ENCODE measurements around the gene RCBTB1. TPM values are rescaled to one million over a fixed set of nuclear protein-coding genes. Genes with fewer than 3 reads are reported as not detected.

Gene RCBTB1
- polyA plus RNA-seq, 1 donor from 2014 or later: 65.3 TPM

DNA sequence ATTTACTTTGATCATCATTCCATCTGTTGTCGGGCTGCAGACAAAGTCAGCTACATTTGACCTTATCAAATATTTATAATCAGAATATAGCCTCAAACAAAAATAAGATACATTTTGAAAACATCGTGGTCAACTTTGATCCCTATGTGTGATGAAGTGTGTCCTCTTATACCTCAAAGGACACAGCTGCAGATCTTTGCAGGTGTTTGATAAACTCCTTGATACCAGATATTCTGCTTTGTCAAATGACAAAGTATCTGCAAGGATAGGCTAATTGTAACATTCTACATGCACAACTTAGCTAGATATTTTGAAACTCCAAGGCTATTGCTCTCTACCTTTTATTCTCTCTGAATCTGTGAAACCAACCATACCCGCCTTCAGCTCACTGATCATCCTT, 45.6 kb downstream of the RCBTB1 start:
- TF ChIP-seq EP300 (conservative IDR thresholded peaks at IDR 0.05; ENCODE audit: poor library complexity, severe bottlenecking) (no peak), SMC3 (conservative IDR thresholded peaks at IDR 0.05; ENCODE audit: poor library complexity) (no peak), RAD21 (conservative IDR thresholded peaks at IDR 0.05) (no peak), MXI1 (conservative IDR thresholded peaks at IDR 0.05; ENCODE audit: poor library complexity, severe bottlenecking) (no peak), TAF1 (IDR thresholded peaks at IDR 0.05; ENCODE audit: low read depth) (no peak), POLR2AphosphoS5 (IDR thresholded peaks at IDR 0.05) (no peak), EZH2 (IDR thresholded peaks at IDR 0.05; ENCODE audit: borderline replicate concordance, insufficient read depth, low read length, poor library complexity, severe bottlenecking) (no peak)
- TF ChIP-seq, protein P1, sequence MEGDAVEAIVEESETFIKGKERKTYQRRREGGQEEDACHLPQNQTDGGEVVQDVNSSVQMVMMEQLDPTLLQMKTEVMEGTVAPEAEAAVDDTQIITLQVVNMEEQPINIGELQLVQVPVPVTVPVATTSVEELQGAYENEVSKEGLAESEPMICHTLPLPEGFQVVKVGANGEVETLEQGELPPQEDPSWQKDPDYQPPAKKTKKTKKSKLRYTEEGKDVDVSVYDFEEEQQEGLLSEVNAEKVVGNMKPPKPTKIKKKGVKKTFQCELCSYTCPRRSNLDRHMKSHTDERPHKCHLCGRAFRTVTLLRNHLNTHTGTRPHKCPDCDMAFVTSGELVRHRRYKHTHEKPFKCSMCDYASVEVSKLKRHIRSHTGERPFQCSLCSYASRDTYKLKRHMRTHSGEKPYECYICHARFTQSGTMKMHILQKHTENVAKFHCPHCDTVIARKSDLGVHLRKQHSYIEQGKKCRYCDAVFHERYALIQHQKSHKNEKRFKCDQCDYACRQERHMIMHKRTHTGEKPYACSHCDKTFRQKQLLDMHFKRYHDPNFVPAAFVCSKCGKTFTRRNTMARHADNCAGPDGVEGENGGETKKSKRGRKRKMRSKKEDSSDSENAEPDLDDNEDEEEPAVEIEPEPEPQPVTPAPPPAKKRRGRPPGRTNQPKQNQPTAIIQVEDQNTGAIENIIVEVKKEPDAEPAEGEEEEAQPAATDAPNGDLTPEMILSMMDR (IDR thresholded peaks at IDR 0.05; ENCODE audit: poor library complexity, severe bottlenecking): no peak
- TF ChIP-seq, protein P2, sequence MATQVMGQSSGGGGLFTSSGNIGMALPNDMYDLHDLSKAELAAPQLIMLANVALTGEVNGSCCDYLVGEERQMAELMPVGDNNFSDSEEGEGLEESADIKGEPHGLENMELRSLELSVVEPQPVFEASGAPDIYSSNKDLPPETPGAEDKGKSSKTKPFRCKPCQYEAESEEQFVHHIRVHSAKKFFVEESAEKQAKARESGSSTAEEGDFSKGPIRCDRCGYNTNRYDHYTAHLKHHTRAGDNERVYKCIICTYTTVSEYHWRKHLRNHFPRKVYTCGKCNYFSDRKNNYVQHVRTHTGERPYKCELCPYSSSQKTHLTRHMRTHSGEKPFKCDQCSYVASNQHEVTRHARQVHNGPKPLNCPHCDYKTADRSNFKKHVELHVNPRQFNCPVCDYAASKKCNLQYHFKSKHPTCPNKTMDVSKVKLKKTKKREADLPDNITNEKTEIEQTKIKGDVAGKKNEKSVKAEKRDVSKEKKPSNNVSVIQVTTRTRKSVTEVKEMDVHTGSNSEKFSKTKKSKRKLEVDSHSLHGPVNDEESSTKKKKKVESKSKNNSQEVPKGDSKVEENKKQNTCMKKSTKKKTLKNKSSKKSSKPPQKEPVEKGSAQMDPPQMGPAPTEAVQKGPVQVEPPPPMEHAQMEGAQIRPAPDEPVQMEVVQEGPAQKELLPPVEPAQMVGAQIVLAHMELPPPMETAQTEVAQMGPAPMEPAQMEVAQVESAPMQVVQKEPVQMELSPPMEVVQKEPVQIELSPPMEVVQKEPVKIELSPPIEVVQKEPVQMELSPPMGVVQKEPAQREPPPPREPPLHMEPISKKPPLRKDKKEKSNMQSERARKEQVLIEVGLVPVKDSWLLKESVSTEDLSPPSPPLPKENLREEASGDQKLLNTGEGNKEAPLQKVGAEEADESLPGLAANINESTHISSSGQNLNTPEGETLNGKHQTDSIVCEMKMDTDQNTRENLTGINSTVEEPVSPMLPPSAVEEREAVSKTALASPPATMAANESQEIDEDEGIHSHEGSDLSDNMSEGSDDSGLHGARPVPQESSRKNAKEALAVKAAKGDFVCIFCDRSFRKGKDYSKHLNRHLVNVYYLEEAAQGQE (IDR thresholded peaks at IDR 0.05; ENCODE audit: borderline replicate concordance): no peak

GRCh38 chr13:49539313-49539712, 46.0 kb downstream of the RCBTB1 start:
- Histone ChIP-seq H3K9me3 (ENCODE audit: low read length) (no peaks in the 10 kb centered on the region), H3K27ac (ENCODE audit: low read length) (no peak overlapping the region), H3K27me3 (ENCODE audit: insufficient read depth, low read depth, low read length) (no peaks in the 10 kb centered on the region), H3K36me3 (ENCODE audit: insufficient read depth, low read length) (peaks cover 8% of the 10 kb centered on the region), H3K4me3 (ENCODE audit: low read length) (no peak overlapping the region), H3K79me2 (replicated peaks; ENCODE audit: insufficient read depth, low read length) (no peaks in the 10 kb centered on the region), H3F3A (ENCODE audit: insufficient read depth, low read length, poor library complexity, severe bottlenecking) (no peaks in the 10 kb centered on the region), H4K20me1 (ENCODE audit: insufficient read depth) (no peaks in the 10 kb centered on the region), H3K9me2 (ENCODE audit: insufficient read depth, low read length) (no peaks in the 10 kb centered on the region), H2AFZ (ENCODE audit: low read depth, low read length) (no peak overlapping the region), H3K4me2 (ENCODE audit: low read length) (no peak overlapping the region), H3K9ac (ENCODE audit: low read length) (no peak overlapping the region)
- TF ChIP-seq, protein P1 (IDR thresholded peaks at IDR 0.05; ENCODE audit: poor library complexity, severe bottlenecking): no peak
- TF ChIP-seq MXI1 (conservative IDR thresholded peaks at IDR 0.05; ENCODE audit: poor library complexity, severe bottlenecking) (no peak), TAF1 (IDR thresholded peaks at IDR 0.05; ENCODE audit: low read depth) (no peak), SMC3 (conservative IDR thresholded peaks at IDR 0.05; ENCODE audit: poor library complexity) (no peak), POLR2AphosphoS5 (IDR thresholded peaks at IDR 0.05) (no peak), EZH2 (IDR thresholded peaks at IDR 0.05; ENCODE audit: borderline replicate concordance, insufficient read depth, low read length, poor library complexity, severe bottlenecking) (no peak), EP300 (conservative IDR thresholded peaks at IDR 0.05; ENCODE audit: poor library complexity, severe bottlenecking) (no peak), RAD21 (conservative IDR thresholded peaks at IDR 0.05) (no peak)
- TF ChIP-seq, protein P2 (IDR thresholded peaks at IDR 0.05; ENCODE audit: borderline replicate concordance): no peak

More for the DNA sequence above, 45.6 kb downstream of the RCBTB1 start:
- Histone ChIP-seq H3K4me3 (ENCODE audit: low read length) (no peak overlapping the region), H3K9ac (ENCODE audit: low read length) (no peak overlapping the region), H3K4me2 (ENCODE audit: low read length) (no peak overlapping the region), H2AFZ (ENCODE audit: low read depth, low read length) (no peak overlapping the region), H4K20me1 (ENCODE audit: insufficient read depth) (no peaks in the 10 kb centered on the region), H3K79me2 (replicated peaks; ENCODE audit: insufficient read depth, low read length) (no peaks in the 10 kb centered on the region), H3K9me2 (ENCODE audit: insufficient read depth, low read length) (no peaks in the 10 kb centered on the region), H3K36me3 (ENCODE audit: insufficient read depth, low read length) (peaks cover 8% of the 10 kb centered on the region), H3K9me3 (ENCODE audit: low read length) (no peaks in the 10 kb centered on the region), H3F3A (ENCODE audit: insufficient read depth, low read length, poor library complexity, severe bottlenecking) (no peaks in the 10 kb centered on the region), H3K27me3 (ENCODE audit: insufficient read depth, low read depth, low read length) (no peaks in the 10 kb centered on the region), H3K27ac (ENCODE audit: low read length) (no peak overlapping the region)

Data from neural cell (in vitro differentiated cells).